HCT116 (cell line): ENCODE data around the gene OPN5. TPM values are rescaled to one million over a fixed set of nuclear protein-coding genes. Genes with fewer than 3 reads are reported as not detected.

Experiments used
- ATAC-seq: fragments of 200-7000 bp; cut with Tn5 transposase; 2 replicates; pipeline ENCODE4 v1.9.1; 2020; ENCODE audit warnings: mild to moderate bottlenecking, moderate library complexity
- BruUV-seq: library from RNA; stranded (reverse); fragments of 400-500 nt; replicated peaks from 2 replicates; lab custom pipeline; 2021; lab: Mats Ljungman, UMichigan
- CTCF ChIA-PET: fragments of 300-600 bp; sonication (Branson Sonifier 250); formaldehyde crosslinking; loops from one replicate; lab custom pipeline; 2021; ENCODE audit warnings: antibody characterized with exemption; lab: Charles Lee
- POLR2A ChIA-PET: fragments of 300-600, 350-600 bp; sonication (Branson Sonifier 250); formaldehyde crosslinking; loops from one replicate; lab custom pipeline; 2021; ENCODE audit warnings: antibody characterized with exemption; lab: Charles Lee
- RAD21 ChIA-PET, 2 experiments: fragments of 300-600 bp; sonication (Branson Sonifier 250); formaldehyde crosslinking; loops; one replicate each; lab custom pipeline; 2023; ENCODE audit warnings: low total read pairs in 2 of 2; ENCODE audit not compliant: uncharacterized antibody in 2 of 2, unreplicated experiment in 2 of 2, low non-redundant PET in 1 of 2; lab: Charles Lee
- DNase-seq: peaks from one replicate; pipeline ENCODE4 v3.0.0-alpha.2; 2010; ENCODE audit warnings: low read depth, low spot score
- H2AFZ ChIP-seq: fragments of 200-600 bp; shearing (Covaris generic), sonication (generic); 2 replicates; pipeline ENCODE4 v1.6.1; 2017; ENCODE audit warnings: low read depth, mixed run types, mixed read lengths, antibody characterized with exemption, low read length; ENCODE audit not compliant: poor library complexity, severe bottlenecking
- H3K27ac ChIP-seq: 2 replicates; pipeline ENCODE4 v1.5.1; 2012; ENCODE audit warnings: low read depth, low read length
- H3K27me3 ChIP-seq: fragments of 200-600 bp; sonication (generic); 2 replicates; pipeline ENCODE4 v1.6.1; 2016; ENCODE audit warnings: mixed run types, low read length, mixed read lengths; ENCODE audit not compliant: insufficient read depth
- H3K36me3 ChIP-seq, 2 experiments: fragments of 200-500 bp in 1 of 2; fragments of 200-600 bp in 1 of 2; sonication (Bioruptor generic) in 1 of 2; sonication (generic) in 1 of 2; 2 replicates each; pipeline versions ENCODE4 v1.5.1 to v1.6.1; 2014 to 2016; ENCODE audit warnings: low read length in 2 of 2, inconsistent platforms in 1 of 2, mixed read lengths in 1 of 2, mixed run types in 1 of 2; ENCODE audit not compliant: insufficient read depth in 2 of 2, control insufficient read depth in 1 of 2
- H3K4me1 ChIP-seq, 2 experiments: fragments of 200-600 bp in 1 of 2; sonication (generic) in 1 of 2; 2 replicates each; pipeline versions ENCODE4 v1.5.1 to v1.6.1; 2012 to 2017; ENCODE audit warnings: low read length in 2 of 2, inconsistent platforms in 1 of 2, mild to moderate bottlenecking in 1 of 2, mixed read lengths in 1 of 2, mixed run types in 1 of 2, moderate library complexity in 1 of 2; ENCODE audit not compliant: insufficient read depth in 2 of 2, control insufficient read depth in 1 of 2
- H3K4me2 ChIP-seq: fragments of 200-600 bp; sonication (generic); 2 replicates; pipeline ENCODE4 v1.6.1; 2017; ENCODE audit warnings: mixed run types, low read length, mixed read lengths
- H3K4me3 ChIP-seq, 2 experiments: fragments of 200-600 bp in 1 of 2; sonication (generic) in 1 of 2; replicated peaks in 1 of 2; 2 replicates each; pipeline ENCODE4 v1.5.1; 2011 to 2016; ENCODE audit warnings: low read length in 2 of 2, control low read depth in 1 of 2, low read depth in 1 of 2, mild to moderate bottlenecking in 1 of 2, mixed read lengths in 1 of 2, mixed run types in 1 of 2
- H3K79me2 ChIP-seq: fragments of 200-600 bp; sonication (generic); 2 replicates; pipeline ENCODE4 v1.6.1; 2017; ENCODE audit warnings: mild to moderate bottlenecking, mixed run types, low read length, moderate library complexity, mixed read lengths; ENCODE audit not compliant: insufficient read depth
- H3K9ac ChIP-seq: fragments of 200-600 bp; sonication (generic); 2 replicates; pipeline ENCODE4 v1.6.1; 2016; ENCODE audit warnings: low read length, mixed read lengths
- H3K9me2 ChIP-seq: fragments of 200-600 bp; sonication (generic), shearing (Covaris generic); 2 replicates; pipeline ENCODE4 v1.6.1; 2017; ENCODE audit warnings: mixed run types, mild to moderate bottlenecking, moderate library complexity; ENCODE audit not compliant: insufficient read depth
- H3K9me3 ChIP-seq, 2 experiments: fragments of 200-500 bp in 1 of 2; fragments of 200-600 bp in 1 of 2; sonication (Bioruptor generic) in 1 of 2; sonication (generic) in 1 of 2; 2 replicates each; pipeline ENCODE4 v1.6.1; 2014 to 2017; ENCODE audit warnings: low read length in 2 of 2, mixed read lengths in 2 of 2, inconsistent platforms in 1 of 2, low read depth in 1 of 2, mild to moderate bottlenecking in 1 of 2, mixed run types in 1 of 2, moderate library complexity in 1 of 2; ENCODE audit not compliant: control insufficient read depth in 1 of 2, insufficient read depth in 1 of 2
- H4K20me1 ChIP-seq: fragments of 200-600 bp; sonication (generic), shearing (Covaris generic); 2 replicates; pipeline ENCODE4 v1.6.1; 2017; ENCODE audit warnings: mixed run types, mild to moderate bottlenecking, moderate library complexity; ENCODE audit not compliant: insufficient read depth
- CEBPB ChIP-seq: IDR thresholded peaks from 2 replicates; pipeline ENCODE4 v1.6.1; 2012; ENCODE audit warnings: low read depth
- ELF1 ChIP-seq: IDR thresholded peaks from 2 replicates; pipeline ENCODE4 v1.6.1; 2012; ENCODE audit warnings: low read depth, borderline replicate concordance
- EZH2 ChIP-seq: fragments of 200-600 bp; sonication (generic); IDR thresholded peaks from 2 replicates; pipeline ENCODE4 v1.6.1; 2017; ENCODE audit warnings: antibody characterized with exemption, mixed run types
- EZH2phosphoT487 ChIP-seq: fragments of 200-600 bp; IDR thresholded peaks from 2 replicates; pipeline ENCODE4 v1.6.1; 2018; ENCODE audit warnings: antibody characterized with exemption, borderline replicate concordance
- FOSL1 ChIP-seq: IDR thresholded peaks from 2 replicates; pipeline ENCODE4 v1.6.1; 2012; ENCODE audit warnings: low read depth
- JUND ChIP-seq: IDR thresholded peaks from 2 replicates; pipeline ENCODE4 v1.6.1; 2012
- POLR2A ChIP-seq: IDR thresholded peaks from 2 replicates; pipeline ENCODE4 v1.7.0; 2011; ENCODE audit warnings: borderline replicate concordance; ENCODE audit not compliant: insufficient read depth, insufficient read length; ENCODE audit errors: extremely low read depth
- POLR2AphosphoS5 ChIP-seq: IDR thresholded peaks from 2 replicates; pipeline ENCODE4 v1.6.1; 2011; ENCODE audit warnings: mild to moderate bottlenecking, low read depth, low read length, moderate library complexity
- SIN3A ChIP-seq: IDR thresholded peaks from 2 replicates; pipeline ENCODE4 v1.6.1; 2012; ENCODE audit warnings: low read depth
- SP1 ChIP-seq: IDR thresholded peaks from 2 replicates; pipeline ENCODE4 v1.6.1; 2012; ENCODE audit warnings: low read depth
- SRF ChIP-seq: IDR thresholded peaks from 2 replicates; pipeline ENCODE4 v1.6.1; 2012; ENCODE audit warnings: low read depth
- TCF7L2 ChIP-seq: IDR thresholded peaks from 2 replicates; pipeline ENCODE4 v1.7.0; 2011; ENCODE audit warnings: borderline replicate concordance, inconsistent platforms; ENCODE audit not compliant: insufficient read depth, insufficient read length; ENCODE audit errors: extremely low read depth
- intact Hi-C: fragments of 100-400 bp; cut with micrococcal nuclease; formaldehyde crosslinking; loops from 2 replicates; pipeline ENCODE4 v1.10.0; 2022
- total RNA-seq: library from RNA; stranded (reverse); gene quantifications from one replicate; pipeline ENCODE4 v1.2.1, GENCODE V29; 2021; ENCODE audit not compliant: unreplicated experiment
- TF ChIP-seq, protein P1 (sequence below): IDR thresholded peaks from 2 replicates; pipeline ENCODE4 v1.6.1; 2012
- TF ChIP-seq, protein P2 (sequence below): IDR thresholded peaks from 2 replicates; pipeline ENCODE4 v1.6.1; 2012; ENCODE audit warnings: low read depth

The OPN5 gene
- total RNA-seq, 1 experiment from 2014 or later = not detected

DNA sequence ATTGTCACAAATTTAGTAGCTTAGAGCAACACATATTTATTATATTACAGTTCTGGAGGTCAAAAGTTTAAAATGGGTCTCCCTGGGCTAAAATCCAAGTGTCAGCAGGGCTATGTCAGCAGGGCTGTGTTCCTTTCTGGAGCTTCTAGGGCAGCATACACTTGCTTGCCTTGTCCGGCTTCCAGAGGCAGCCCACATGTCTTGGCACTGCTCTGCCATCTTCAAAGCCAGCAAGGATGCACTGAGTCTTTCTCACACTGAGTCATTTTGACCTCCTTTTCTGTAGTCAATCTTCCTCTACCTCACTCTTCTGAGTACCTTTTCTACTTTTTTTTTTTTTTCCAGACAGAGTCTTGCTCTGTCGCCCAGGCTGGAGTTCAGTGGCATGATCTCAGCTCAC, 44.4 kb upstream of the OPN5 start:
- H3K4me1 ChIP-seq = peaks cover 8 to 10% of the 10 kb centered on the region in 2 experiments; a peak in 3 of 4 replicates
- no peaks in the 10 kb centered on the region for H3K79me2 ChIP-seq
- H3K9ac ChIP-seq = no peak overlapping the region
- no peaks in the 10 kb centered on the region for H3K9me3 ChIP-seq
- H3K27ac ChIP-seq = no peak overlapping the region
- ATAC-seq (no peak), DNase-seq (no peak)
- H2AFZ ChIP-seq = no peak overlapping the region
- H4K20me1 ChIP-seq = no peaks in the 10 kb centered on the region
- ChIA-PET RAD21 (no interaction called here), POLR2A (no interaction called here), CTCF (interaction anchor here (0.8 kb wide), 1 partner anchor 106 kb away, joined by 3 read pairs; no protein-coding TSS in a partner anchor)
- TF ChIP-seq ELF1 (no peak), TCF7L2 (no peak), FOSL1 (no peak), JUND (no peak), EZH2phosphoT487 (no peak), SRF (no peak), CEBPB (no peak), EZH2 (no peak)
- TF ChIP-seq, protein P1, sequence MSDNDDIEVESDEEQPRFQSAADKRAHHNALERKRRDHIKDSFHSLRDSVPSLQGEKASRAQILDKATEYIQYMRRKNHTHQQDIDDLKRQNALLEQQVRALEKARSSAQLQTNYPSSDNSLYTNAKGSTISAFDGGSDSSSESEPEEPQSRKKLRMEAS = no peak
- no peak overlapping the region for H3K4me3 ChIP-seq
- intact Hi-C loops = no loop called here
- no peaks in the 10 kb centered on the region for H3K9me2 ChIP-seq
- H3K27me3 ChIP-seq = no peaks in the 10 kb centered on the region
- no peak overlapping the region for H3K4me2 ChIP-seq
- H3K36me3 ChIP-seq = no peaks in the 10 kb centered on the region
- no TSS peak for BruUV-seq

DNA sequence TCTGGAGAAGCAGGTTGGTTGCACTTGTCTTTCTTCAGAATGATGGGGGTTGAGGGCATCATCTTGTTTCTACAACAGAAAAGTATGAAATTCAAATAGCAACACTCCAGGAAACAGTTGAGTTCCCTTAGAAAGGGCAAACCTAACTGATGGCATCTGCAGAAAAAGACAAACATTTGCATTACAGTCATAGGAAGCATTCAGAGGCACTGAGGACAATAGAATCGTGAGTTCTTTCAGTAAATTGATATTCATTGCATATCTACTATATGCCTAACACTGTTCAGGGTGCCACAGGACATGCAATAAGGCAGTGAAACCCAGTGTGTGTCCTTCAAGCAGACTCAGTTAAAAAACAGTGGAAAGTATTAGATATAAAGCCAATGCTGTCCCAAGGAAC, 41.1 kb upstream of the OPN5 start:
- Histone ChIP-seq H2AFZ (no peak overlapping the region), H3K4me2 (no peak overlapping the region), H3K27me3 (no peaks in the 10 kb centered on the region), H3K9me2 (no peaks in the 10 kb centered on the region), H3K4me1 (peaks cover 8 to 10% of the 10 kb centered on the region in 2 experiments; a peak in 3 of 4 replicates), H3K79me2 (no peaks in the 10 kb centered on the region), H4K20me1 (no peaks in the 10 kb centered on the region), H3K9ac (no peak overlapping the region), H3K9me3 (no peaks in the 10 kb centered on the region), H3K27ac (no peak overlapping the region), H3K36me3 (no peaks in the 10 kb centered on the region), H3K4me3 (no peak overlapping the region)
- ATAC-seq (no peak), DNase-seq (no peak)
- no peak for TF ChIP-seq CEBPB
- TF ChIP-seq TCF7L2 = no peak
- no peak for TF ChIP-seq ELF1
- no peak for TF ChIP-seq JUND
- no peak for TF ChIP-seq POLR2A
- TF ChIP-seq EZH2 = no peak
- TF ChIP-seq, protein P2, sequence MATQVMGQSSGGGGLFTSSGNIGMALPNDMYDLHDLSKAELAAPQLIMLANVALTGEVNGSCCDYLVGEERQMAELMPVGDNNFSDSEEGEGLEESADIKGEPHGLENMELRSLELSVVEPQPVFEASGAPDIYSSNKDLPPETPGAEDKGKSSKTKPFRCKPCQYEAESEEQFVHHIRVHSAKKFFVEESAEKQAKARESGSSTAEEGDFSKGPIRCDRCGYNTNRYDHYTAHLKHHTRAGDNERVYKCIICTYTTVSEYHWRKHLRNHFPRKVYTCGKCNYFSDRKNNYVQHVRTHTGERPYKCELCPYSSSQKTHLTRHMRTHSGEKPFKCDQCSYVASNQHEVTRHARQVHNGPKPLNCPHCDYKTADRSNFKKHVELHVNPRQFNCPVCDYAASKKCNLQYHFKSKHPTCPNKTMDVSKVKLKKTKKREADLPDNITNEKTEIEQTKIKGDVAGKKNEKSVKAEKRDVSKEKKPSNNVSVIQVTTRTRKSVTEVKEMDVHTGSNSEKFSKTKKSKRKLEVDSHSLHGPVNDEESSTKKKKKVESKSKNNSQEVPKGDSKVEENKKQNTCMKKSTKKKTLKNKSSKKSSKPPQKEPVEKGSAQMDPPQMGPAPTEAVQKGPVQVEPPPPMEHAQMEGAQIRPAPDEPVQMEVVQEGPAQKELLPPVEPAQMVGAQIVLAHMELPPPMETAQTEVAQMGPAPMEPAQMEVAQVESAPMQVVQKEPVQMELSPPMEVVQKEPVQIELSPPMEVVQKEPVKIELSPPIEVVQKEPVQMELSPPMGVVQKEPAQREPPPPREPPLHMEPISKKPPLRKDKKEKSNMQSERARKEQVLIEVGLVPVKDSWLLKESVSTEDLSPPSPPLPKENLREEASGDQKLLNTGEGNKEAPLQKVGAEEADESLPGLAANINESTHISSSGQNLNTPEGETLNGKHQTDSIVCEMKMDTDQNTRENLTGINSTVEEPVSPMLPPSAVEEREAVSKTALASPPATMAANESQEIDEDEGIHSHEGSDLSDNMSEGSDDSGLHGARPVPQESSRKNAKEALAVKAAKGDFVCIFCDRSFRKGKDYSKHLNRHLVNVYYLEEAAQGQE = no peak
- TF ChIP-seq SP1 = no peak
- TF ChIP-seq EZH2phosphoT487 = no peak
- no peak for TF ChIP-seq POLR2AphosphoS5
- TF ChIP-seq SIN3A = no peak
- TF ChIP-seq, protein P1 = no peak
- POLR2A ChIA-PET = no interaction called here
- RAD21 ChIA-PET = no interaction called here
- intact Hi-C loops = no loop called here
- no TSS peak for BruUV-seq
- CTCF ChIA-PET = no interaction called here
